Measurements from ENCODE around the gene ST8SIA1.

DNA sequence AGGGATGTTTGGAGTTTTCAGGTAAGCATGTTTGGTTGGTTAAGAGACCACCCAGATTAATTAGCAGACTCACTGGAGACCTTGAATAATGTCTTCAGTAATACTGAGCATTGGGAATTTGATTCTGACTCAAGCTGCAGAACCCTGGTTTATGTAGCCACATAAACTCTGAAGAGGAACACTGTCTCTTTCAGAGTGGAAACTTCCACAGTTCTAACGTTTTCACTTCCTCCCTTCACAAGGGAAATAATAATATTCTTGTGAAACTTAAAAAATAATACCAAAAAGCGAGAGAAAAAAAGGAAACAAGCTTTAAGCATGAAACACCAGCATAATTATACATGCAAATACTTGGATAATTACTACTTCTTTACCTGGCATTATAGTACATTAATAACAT lies 40.0 kb upstream of the ST8SIA1 start:
- TF ChIP-seq TCF12 (IDR thresholded peaks at IDR 0.05) = no peak
- no peak for TF ChIP-seq EZH2phosphoT487 (IDR thresholded peaks at IDR 0.05; ENCODE audit: borderline replicate concordance, low read depth)
- TF ChIP-seq, protein P1, sequence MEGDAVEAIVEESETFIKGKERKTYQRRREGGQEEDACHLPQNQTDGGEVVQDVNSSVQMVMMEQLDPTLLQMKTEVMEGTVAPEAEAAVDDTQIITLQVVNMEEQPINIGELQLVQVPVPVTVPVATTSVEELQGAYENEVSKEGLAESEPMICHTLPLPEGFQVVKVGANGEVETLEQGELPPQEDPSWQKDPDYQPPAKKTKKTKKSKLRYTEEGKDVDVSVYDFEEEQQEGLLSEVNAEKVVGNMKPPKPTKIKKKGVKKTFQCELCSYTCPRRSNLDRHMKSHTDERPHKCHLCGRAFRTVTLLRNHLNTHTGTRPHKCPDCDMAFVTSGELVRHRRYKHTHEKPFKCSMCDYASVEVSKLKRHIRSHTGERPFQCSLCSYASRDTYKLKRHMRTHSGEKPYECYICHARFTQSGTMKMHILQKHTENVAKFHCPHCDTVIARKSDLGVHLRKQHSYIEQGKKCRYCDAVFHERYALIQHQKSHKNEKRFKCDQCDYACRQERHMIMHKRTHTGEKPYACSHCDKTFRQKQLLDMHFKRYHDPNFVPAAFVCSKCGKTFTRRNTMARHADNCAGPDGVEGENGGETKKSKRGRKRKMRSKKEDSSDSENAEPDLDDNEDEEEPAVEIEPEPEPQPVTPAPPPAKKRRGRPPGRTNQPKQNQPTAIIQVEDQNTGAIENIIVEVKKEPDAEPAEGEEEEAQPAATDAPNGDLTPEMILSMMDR (IDR thresholded peaks at IDR 0.05) = no peak
- no peak for TF ChIP-seq MEF2A (IDR thresholded peaks at IDR 0.05; ENCODE audit: borderline replicate concordance, low read depth)
- no peak for TF ChIP-seq SMC3 (IDR thresholded peaks at IDR 0.05; ENCODE audit: low read depth, low read length)
- TF ChIP-seq, protein P2, sequence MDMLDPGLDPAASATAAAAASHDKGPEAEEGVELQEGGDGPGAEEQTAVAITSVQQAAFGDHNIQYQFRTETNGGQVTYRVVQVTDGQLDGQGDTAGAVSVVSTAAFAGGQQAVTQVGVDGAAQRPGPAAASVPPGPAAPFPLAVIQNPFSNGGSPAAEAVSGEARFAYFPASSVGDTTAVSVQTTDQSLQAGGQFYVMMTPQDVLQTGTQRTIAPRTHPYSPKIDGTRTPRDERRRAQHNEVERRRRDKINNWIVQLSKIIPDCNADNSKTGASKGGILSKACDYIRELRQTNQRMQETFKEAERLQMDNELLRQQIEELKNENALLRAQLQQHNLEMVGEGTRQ (IDR thresholded peaks at IDR 0.05; ENCODE audit: borderline replicate concordance, low read depth, low read length) = no peak
- no peak for TF ChIP-seq RAD21 (IDR thresholded peaks at IDR 0.05; ENCODE audit: low read length)
- no peak for TF ChIP-seq EP300 (IDR thresholded peaks at IDR 0.05; ENCODE audit: borderline replicate concordance in 1 of 2, low read depth in 1 of 2, low read length in 1 of 2)
- TF ChIP-seq, protein P3, sequence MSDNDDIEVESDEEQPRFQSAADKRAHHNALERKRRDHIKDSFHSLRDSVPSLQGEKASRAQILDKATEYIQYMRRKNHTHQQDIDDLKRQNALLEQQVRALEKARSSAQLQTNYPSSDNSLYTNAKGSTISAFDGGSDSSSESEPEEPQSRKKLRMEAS (IDR thresholded peaks at IDR 0.05; ENCODE audit: low read depth) = no peak
- TF ChIP-seq RCOR1 (IDR thresholded peaks at IDR 0.05; ENCODE audit: low read length) = no peak
- TF ChIP-seq GABPA (IDR thresholded peaks at IDR 0.05; ENCODE audit: low read depth) = no peak
- no peak for TF ChIP-seq ELF1 (IDR thresholded peaks at IDR 0.05)
